ENCODE data around the gene WDR37.

Gene WDR37

GRCh38 chr10:1171182-1171581, 115.0 kb downstream of the WDR37 start:
- TF ChIP-seq CREB1 (IDR thresholded peaks at IDR 0.05; ENCODE audit: low read depth) (no peak), MAX (IDR thresholded peaks at IDR 0.05) (no peak)

GRCh38 chr10:1171586-1171985, 115.4 kb downstream of the WDR37 start:
- TF ChIP-seq EP300 (IDR thresholded peaks at IDR 0.05; ENCODE audit: borderline replicate concordance) (no peak), ZBTB7A (IDR thresholded peaks at IDR 0.05; ENCODE audit: low read depth) (no peak), RAD21 (IDR thresholded peaks at IDR 0.05; ENCODE audit: low read depth) (no peak), NFIC (IDR thresholded peaks at IDR 0.05) (no peak), EGR1 (IDR thresholded peaks at IDR 0.05) (no peak), TEAD4 (IDR thresholded peaks at IDR 0.05) (no peak), CEBPB (IDR thresholded peaks at IDR 0.05) (no peak), FOXM1 (IDR thresholded peaks at IDR 0.05; ENCODE audit: borderline replicate concordance, low read depth) (no peak), YY1 (IDR thresholded peaks at IDR 0.05; ENCODE audit: low read depth) (no peak), CREB1 (IDR thresholded peaks at IDR 0.05; ENCODE audit: low read depth) (no peak), MAX (IDR thresholded peaks at IDR 0.05) (no peak), TCF12 (IDR thresholded peaks at IDR 0.05; ENCODE audit: low read depth) (no peak), TAF1 (IDR thresholded peaks at IDR 0.05; ENCODE audit: low read depth) (no peak)
- TF ChIP-seq, protein P1, sequence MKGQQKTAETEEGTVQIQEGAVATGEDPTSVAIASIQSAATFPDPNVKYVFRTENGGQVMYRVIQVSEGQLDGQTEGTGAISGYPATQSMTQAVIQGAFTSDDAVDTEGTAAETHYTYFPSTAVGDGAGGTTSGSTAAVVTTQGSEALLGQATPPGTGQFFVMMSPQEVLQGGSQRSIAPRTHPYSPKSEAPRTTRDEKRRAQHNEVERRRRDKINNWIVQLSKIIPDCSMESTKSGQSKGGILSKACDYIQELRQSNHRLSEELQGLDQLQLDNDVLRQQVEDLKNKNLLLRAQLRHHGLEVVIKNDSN (IDR thresholded peaks at IDR 0.05): no peak
- TF ChIP-seq, protein P2, sequence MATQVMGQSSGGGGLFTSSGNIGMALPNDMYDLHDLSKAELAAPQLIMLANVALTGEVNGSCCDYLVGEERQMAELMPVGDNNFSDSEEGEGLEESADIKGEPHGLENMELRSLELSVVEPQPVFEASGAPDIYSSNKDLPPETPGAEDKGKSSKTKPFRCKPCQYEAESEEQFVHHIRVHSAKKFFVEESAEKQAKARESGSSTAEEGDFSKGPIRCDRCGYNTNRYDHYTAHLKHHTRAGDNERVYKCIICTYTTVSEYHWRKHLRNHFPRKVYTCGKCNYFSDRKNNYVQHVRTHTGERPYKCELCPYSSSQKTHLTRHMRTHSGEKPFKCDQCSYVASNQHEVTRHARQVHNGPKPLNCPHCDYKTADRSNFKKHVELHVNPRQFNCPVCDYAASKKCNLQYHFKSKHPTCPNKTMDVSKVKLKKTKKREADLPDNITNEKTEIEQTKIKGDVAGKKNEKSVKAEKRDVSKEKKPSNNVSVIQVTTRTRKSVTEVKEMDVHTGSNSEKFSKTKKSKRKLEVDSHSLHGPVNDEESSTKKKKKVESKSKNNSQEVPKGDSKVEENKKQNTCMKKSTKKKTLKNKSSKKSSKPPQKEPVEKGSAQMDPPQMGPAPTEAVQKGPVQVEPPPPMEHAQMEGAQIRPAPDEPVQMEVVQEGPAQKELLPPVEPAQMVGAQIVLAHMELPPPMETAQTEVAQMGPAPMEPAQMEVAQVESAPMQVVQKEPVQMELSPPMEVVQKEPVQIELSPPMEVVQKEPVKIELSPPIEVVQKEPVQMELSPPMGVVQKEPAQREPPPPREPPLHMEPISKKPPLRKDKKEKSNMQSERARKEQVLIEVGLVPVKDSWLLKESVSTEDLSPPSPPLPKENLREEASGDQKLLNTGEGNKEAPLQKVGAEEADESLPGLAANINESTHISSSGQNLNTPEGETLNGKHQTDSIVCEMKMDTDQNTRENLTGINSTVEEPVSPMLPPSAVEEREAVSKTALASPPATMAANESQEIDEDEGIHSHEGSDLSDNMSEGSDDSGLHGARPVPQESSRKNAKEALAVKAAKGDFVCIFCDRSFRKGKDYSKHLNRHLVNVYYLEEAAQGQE (IDR thresholded peaks at IDR 0.05; ENCODE audit: low read depth): no peak

DNA sequence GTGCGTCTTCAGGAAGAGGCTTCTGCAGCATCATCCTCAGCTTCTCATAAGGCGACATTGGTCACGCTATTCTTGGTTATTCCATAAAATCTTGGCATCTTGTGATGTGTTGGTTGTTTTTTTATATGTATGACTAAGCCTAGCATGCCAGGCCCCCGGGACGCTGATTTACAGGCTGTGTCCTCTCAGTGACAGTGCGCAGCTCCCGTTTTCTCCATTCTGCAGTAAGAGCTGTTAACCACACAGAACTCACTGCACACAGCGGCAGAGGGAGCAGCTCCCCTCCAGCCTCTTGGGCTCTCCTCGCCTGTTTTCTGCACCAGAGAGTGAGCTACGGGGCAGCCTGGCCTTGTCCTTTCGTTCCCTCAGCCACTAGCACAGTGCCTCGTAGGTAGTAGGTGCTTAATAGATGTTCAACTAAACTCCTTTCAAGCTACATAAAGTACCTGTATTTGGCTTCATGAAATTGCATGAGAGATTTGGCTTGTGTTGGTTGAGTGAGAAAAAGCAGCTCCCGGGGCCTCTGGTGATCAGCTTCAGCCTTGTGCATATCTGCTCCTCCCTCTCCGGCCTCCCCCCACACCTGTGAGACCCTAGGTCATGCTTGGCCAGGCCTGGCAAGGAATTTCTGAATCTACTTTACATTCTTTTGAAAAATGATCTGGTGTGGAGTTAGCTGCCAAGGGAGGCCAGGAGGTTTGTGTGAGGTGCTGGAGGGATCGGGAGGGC, 116.2 kb downstream of the WDR37 start:
- TF ChIP-seq FOXM1 (IDR thresholded peaks at IDR 0.05; ENCODE audit: borderline replicate concordance, low read depth) (no peak), TCF12 (IDR thresholded peaks at IDR 0.05; ENCODE audit: low read depth) (no peak), CREB1 (IDR thresholded peaks at IDR 0.05; ENCODE audit: low read depth) (no peak), YY1 (IDR thresholded peaks at IDR 0.05; ENCODE audit: low read depth) (no peak), TAF1 (IDR thresholded peaks at IDR 0.05; ENCODE audit: low read depth) (no peak), MAX (IDR thresholded peaks at IDR 0.05) (no peak), ZBTB7A (IDR thresholded peaks at IDR 0.05; ENCODE audit: low read depth) (no peak)
- TF ChIP-seq, protein P2 (IDR thresholded peaks at IDR 0.05; ENCODE audit: low read depth): no peak

DNA sequence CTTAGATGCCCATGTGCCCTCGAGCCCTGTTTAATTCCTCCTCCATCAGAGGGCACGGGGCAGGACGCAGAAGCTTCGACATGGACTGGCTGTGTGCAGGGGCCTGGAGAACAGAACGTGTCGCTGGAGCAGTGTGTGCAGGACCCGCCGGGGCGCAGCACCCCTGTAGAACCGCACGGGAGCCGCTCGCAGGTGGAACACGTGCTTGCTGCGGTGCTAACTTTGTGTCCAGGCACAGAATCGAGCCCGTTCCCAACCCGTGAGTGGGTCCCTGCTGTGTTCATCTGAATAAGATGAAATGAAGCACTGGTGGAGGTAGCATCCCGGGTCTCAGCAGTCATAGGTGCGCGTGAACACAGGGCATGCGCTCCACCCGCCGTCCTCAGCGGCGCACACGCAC, 116.9 kb downstream of the WDR37 start:
- TF ChIP-seq, protein P2 (IDR thresholded peaks at IDR 0.05; ENCODE audit: low read depth): no peak
- TF ChIP-seq, protein P1 (IDR thresholded peaks at IDR 0.05): no peak
- no peak for TF ChIP-seq MAX (IDR thresholded peaks at IDR 0.05)
- TF ChIP-seq TCF12 (IDR thresholded peaks at IDR 0.05; ENCODE audit: low read depth): no peak

Measured in Ishikawa (cell line).